GM12878 (cell line): Measurements from ENCODE around the gene EIF1. TPM values are rescaled to one million over a fixed set of nuclear protein-coding genes. Genes with fewer than 3 reads are reported as not detected.

Experiments
- CREM ChIP-seq: IDR thresholded peaks from 2 replicates; pipeline ENCODE4 v1.6.1; 2014; ENCODE audit warnings: antibody characterized with exemption, low read depth
- DPF2 ChIP-seq: fragments of 450-650 bp; IDR thresholded peaks from 2 replicates; pipeline ENCODE4 v1.6.1; 2017; ENCODE audit warnings: mild to moderate bottlenecking
- NR2C2 ChIP-seq: IDR thresholded peaks from 2 replicates; pipeline ENCODE4 v1.6.1; 2011; ENCODE audit warnings: borderline replicate concordance, low read depth; ENCODE audit not compliant: control insufficient read depth, insufficient read length
- RUNX3 ChIP-seq: IDR thresholded peaks from 2 replicates; pipeline ENCODE4 v1.6.1; 2012; ENCODE audit warnings: low read length, inconsistent platforms
- SP1 ChIP-seq: IDR thresholded peaks from one replicate; pipeline ENCODE4 v1.6.1; 2011; ENCODE audit warnings: low read depth, low read length
- ZNF24 ChIP-seq: fragments of 450-650 bp; IDR thresholded peaks from 2 replicates; pipeline ENCODE4 v1.6.1; 2017; ENCODE audit warnings: antibody characterized with exemption, mild to moderate bottlenecking
- polyA plus RNA-seq, 11 experiments: library from polyadenylated mRNA; depleted of rRNA in 4 of 11; unstranded in 6 of 11; stranded (reverse) in 5 of 11; fragments of >200 nt; fragmentation: Nextera tagmentation in 4 of 11; fragmentation: Illumina TruSeq in 1 of 11; extraction: Ambion mirVana in 4 of 11; extraction: Trizol in 1 of 11; gene quantifications; 1 replicate in 1 of 11; 2 replicates in 10 of 11; pipeline versions ENCODE4 v1.2.1 to v1.2.3, GENCODE V29; 2011 to 2016; ENCODE audit warnings: inconsistent platforms in 2 of 11, missing spikeins in 2 of 11, low read depth in 1 of 11
- total RNA-seq, 4 experiments: library from RNA; depleted of rRNA in 3 of 4; stranded (reverse); fragments of >200 nt in 3 of 4; fragmentation: Illumina TruSeq in 1 of 4; extraction: Trizol in 1 of 4; gene quantifications; 2 replicates each; pipeline versions ENCODE4 v1.2.1 to v1.2.3, GENCODE V29; 2013 to 2021
- TF ChIP-seq, protein P1 (sequence below): fragments of 450-650 bp; formaldehyde crosslinking; IDR thresholded peaks from 2 replicates; pipeline ENCODE4 v1.5.0; 2022; ENCODE audit warnings: mild to moderate bottlenecking, missing genetic modification characterization
- TF ChIP-seq, protein P2 (sequence below): fragments of 450-650 bp; formaldehyde crosslinking; IDR thresholded peaks from 2 replicates; pipeline ENCODE4 v1.4.0; 2020; ENCODE audit warnings: mild to moderate bottlenecking, moderate library complexity
- TF ChIP-seq, protein P3 (sequence below): fragments of 450-650 bp; IDR thresholded peaks from 2 replicates; pipeline ENCODE4 v1.6.1; 2016; ENCODE audit warnings: mild to moderate bottlenecking
- TF ChIP-seq, protein P4 (sequence below): fragments of 450-650 bp; formaldehyde crosslinking; IDR thresholded peaks from 2 replicates; pipeline ENCODE4 v1.4.0; 2022; ENCODE audit warnings: mild to moderate bottlenecking, moderate library complexity
- TF ChIP-seq, protein P5 (sequence below): IDR thresholded peaks from 2 replicates; pipeline ENCODE4 v1.6.1; 2012; ENCODE audit warnings: low read depth, low read length, improper control_type of control experiment
- TF ChIP-seq, protein P6 (sequence below): IDR thresholded peaks from 2 replicates; pipeline ENCODE4 v1.6.1; 2012; ENCODE audit warnings: mild to moderate bottlenecking, low read depth, low read length

EIF1 gene
- total and polyA plus RNA-seq, 10 of the 15 experiments (the other 5 are each of a cell fraction or from before 2014, with no cell fraction given), result 39.4 to 815 (median 480) TPM

DNA sequence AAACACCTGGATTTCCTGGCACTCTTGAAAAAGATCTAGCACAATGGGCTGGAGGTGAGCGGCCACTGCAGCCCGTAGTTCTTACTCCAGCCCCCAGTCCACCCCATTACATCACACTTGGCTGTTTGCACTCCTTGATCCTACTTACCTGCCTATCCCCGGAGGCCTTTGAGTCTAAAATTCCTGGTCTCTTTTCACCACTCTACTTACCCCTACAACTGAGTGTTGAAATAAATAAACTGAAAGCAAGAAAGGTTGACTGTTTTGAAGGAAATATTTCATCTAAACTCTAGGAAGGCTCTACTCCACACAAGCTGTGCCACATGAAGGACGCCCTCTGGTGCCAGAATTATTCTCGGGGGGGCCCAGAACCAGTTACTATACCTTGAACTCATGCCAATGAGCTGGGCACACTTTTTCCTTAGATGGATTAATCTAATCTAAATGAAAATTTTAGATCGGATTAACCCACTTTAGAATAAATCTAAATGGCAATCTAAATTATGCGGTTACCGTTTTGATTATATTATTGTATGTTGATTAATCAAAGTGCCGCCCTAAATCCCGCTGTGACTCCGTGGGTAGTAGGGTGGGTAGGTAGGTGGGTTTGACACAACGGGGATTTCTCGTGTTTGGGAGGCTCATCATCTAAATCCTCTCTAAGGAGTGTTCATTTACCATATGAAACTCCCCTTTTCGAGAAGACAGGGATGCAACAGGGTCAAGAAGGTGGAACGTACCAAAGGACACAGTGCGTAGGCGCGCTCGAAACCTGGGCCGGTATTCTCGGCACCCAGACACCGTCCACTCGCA is 651 bp upstream of the EIF1 start (continued):
- TF ChIP-seq, protein P1, sequence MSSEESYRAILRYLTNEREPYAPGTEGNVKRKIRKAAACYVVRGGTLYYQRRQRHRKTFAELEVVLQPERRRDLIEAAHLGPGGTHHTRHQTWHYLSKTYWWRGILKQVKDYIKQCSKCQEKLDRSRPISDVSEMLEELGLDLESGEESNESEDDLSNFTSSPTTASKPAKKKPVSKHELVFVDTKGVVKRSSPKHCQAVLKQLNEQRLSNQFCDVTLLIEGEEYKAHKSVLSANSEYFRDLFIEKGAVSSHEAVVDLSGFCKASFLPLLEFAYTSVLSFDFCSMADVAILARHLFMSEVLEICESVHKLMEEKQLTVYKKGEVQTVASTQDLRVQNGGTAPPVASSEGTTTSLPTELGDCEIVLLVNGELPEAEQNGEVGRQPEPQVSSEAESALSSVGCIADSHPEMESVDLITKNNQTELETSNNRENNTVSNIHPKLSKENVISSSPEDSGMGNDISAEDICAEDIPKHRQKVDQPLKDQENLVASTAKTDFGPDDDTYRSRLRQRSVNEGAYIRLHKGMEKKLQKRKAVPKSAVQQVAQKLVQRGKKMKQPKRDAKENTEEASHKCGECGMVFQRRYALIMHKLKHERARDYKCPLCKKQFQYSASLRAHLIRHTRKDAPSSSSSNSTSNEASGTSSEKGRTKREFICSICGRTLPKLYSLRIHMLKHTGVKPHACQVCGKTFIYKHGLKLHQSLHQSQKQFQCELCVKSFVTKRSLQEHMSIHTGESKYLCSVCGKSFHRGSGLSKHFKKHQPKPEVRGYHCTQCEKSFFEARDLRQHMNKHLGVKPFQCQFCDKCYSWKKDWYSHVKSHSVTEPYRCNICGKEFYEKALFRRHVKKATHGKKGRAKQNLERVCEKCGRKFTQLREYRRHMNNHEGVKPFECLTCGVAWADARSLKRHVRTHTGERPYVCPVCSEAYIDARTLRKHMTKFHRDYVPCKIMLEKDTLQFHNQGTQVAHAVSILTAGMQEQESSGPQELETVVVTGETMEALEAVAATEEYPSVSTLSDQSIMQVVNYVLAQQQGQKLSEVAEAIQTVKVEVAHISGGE, result no peak
- TF ChIP-seq DPF2 (no peak), RUNX3 (0 out of 2 replicates have a peak, but pooled peaks have one; percentile 38), ZNF24 (no peak), NR2C2 (no peak), CREM (no peak), SP1 (no peak)
- TF ChIP-seq, protein P2, sequence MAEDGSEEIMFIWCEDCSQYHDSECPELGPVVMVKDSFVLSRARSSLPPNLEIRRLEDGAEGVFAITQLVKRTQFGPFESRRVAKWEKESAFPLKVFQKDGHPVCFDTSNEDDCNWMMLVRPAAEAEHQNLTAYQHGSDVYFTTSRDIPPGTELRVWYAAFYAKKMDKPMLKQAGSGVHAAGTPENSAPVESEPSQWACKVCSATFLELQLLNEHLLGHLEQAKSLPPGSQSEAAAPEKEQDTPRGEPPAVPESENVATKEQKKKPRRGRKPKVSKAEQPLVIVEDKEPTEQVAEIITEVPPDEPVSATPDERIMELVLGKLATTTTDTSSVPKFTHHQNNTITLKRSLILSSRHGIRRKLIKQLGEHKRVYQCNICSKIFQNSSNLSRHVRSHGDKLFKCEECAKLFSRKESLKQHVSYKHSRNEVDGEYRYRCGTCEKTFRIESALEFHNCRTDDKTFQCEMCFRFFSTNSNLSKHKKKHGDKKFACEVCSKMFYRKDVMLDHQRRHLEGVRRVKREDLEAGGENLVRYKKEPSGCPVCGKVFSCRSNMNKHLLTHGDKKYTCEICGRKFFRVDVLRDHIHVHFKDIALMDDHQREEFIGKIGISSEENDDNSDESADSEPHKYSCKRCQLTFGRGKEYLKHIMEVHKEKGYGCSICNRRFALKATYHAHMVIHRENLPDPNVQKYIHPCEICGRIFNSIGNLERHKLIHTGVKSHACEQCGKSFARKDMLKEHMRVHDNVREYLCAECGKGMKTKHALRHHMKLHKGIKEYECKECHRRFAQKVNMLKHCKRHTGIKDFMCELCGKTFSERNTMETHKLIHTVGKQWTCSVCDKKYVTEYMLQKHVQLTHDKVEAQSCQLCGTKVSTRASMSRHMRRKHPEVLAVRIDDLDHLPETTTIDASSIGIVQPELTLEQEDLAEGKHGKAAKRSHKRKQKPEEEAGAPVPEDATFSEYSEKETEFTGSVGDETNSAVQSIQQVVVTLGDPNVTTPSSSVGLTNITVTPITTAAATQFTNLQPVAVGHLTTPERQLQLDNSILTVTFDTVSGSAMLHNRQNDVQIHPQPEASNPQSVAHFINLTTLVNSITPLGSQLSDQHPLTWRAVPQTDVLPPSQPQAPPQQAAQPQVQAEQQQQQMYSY, result no peak
- TF ChIP-seq, protein P3, sequence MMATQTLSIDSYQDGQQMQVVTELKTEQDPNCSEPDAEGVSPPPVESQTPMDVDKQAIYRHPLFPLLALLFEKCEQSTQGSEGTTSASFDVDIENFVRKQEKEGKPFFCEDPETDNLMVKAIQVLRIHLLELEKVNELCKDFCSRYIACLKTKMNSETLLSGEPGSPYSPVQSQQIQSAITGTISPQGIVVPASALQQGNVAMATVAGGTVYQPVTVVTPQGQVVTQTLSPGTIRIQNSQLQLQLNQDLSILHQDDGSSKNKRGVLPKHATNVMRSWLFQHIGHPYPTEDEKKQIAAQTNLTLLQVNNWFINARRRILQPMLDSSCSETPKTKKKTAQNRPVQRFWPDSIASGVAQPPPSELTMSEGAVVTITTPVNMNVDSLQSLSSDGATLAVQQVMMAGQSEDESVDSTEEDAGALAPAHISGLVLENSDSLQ, result no peak
- TF ChIP-seq, protein P4, sequence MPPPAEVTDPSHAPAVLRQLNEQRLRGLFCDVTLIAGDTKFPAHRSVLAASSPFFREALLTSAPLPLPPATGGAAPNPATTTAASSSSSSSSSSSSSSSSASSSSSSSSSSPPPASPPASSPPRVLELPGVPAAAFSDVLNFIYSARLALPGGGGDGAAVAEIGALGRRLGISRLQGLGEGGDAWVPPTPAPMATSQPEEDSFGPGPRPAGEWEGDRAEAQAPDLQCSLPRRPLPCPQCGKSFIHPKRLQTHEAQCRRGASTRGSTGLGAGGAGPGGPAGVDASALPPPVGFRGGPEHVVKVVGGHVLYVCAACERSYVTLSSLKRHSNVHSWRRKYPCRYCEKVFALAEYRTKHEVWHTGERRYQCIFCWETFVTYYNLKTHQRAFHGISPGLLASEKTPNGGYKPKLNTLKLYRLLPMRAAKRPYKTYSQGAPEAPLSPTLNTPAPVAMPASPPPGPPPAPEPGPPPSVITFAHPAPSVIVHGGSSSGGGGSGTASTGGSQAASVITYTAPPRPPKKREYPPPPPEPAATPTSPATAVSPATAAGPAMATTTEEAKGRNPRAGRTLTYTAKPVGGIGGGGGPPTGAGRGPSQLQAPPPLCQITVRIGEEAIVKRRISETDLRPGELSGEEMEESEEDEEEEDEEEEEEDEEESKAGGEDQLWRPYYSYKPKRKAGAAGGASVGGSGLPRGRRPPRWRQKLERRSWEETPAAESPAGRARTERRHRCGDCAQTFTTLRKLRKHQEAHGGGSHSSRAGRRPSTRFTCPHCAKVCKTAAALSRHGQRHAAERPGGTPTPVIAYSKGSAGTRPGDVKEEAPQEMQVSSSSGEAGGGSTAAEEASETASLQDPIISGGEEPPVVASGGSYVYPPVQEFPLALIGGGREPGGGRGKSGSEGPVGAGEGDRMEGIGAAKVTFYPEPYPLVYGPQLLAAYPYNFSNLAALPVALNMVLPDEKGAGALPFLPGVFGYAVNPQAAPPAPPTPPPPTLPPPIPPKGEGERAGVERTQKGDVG (CRISPR knock-in tag), result no peak
- TF ChIP-seq, protein P5, sequence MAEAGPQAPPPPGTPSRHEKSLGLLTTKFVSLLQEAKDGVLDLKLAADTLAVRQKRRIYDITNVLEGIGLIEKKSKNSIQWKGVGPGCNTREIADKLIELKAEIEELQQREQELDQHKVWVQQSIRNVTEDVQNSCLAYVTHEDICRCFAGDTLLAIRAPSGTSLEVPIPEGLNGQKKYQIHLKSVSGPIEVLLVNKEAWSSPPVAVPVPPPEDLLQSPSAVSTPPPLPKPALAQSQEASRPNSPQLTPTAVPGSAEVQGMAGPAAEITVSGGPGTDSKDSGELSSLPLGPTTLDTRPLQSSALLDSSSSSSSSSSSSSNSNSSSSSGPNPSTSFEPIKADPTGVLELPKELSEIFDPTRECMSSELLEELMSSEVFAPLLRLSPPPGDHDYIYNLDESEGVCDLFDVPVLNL, result no peak; the same call in 1 of the 2 replicates
- TF ChIP-seq, protein P6, sequence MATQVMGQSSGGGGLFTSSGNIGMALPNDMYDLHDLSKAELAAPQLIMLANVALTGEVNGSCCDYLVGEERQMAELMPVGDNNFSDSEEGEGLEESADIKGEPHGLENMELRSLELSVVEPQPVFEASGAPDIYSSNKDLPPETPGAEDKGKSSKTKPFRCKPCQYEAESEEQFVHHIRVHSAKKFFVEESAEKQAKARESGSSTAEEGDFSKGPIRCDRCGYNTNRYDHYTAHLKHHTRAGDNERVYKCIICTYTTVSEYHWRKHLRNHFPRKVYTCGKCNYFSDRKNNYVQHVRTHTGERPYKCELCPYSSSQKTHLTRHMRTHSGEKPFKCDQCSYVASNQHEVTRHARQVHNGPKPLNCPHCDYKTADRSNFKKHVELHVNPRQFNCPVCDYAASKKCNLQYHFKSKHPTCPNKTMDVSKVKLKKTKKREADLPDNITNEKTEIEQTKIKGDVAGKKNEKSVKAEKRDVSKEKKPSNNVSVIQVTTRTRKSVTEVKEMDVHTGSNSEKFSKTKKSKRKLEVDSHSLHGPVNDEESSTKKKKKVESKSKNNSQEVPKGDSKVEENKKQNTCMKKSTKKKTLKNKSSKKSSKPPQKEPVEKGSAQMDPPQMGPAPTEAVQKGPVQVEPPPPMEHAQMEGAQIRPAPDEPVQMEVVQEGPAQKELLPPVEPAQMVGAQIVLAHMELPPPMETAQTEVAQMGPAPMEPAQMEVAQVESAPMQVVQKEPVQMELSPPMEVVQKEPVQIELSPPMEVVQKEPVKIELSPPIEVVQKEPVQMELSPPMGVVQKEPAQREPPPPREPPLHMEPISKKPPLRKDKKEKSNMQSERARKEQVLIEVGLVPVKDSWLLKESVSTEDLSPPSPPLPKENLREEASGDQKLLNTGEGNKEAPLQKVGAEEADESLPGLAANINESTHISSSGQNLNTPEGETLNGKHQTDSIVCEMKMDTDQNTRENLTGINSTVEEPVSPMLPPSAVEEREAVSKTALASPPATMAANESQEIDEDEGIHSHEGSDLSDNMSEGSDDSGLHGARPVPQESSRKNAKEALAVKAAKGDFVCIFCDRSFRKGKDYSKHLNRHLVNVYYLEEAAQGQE, result no peak
